ENCODE measurements around the gene OR51B4. TPM values are rescaled to one million over a fixed set of nuclear protein-coding genes. Genes with fewer than 3 reads are reported as not detected.
"Not testable (repeated sequence)": the region's sequence is repeated elsewhere in the genome, so short reads cannot be mapped to it uniquely, and the experiment has no call there.

The OR51B4 gene
- polyA plus RNA-seq, 4 donors = not detected

DNA sequence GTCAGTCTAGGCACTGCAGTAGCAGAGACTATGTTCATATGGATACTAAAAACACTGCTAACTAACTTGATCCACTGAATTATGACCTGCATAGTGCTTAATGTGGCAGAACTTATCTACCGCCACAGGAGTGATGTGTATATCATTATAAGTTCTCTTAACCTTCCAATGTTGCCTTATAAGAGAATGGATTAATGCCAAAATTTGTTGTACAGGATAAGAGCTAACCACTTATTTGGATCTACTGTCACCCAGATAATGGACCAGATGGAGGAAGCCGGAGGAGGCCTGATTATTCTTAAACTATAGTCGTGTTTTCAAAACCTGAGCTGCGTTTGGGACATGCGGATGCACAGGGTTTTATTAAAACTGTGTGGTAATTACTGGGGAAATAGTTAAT is 1.9 kb upstream of the OR51B4 start:
- Histone ChIP-seq H3K27ac (ENCODE audit: low read depth in 1 of 3, low read length in 2 of 3) (no peak overlapping the region), H3K4me1 (ENCODE audit: control insufficient read depth in 3 of 3, insufficient read depth in 2 of 3, low read depth in 1 of 3, low read length in 2 of 3) (no peaks in the 10 kb centered on the region), H3K27me3 (ENCODE audit: control insufficient read depth in 3 of 3, insufficient read depth in 3 of 3, low read length in 3 of 3) (no peaks in the 10 kb centered on the region), H3K9me3 (ENCODE audit: control insufficient read depth in 2 of 2, insufficient read depth in 1 of 2, low read depth in 1 of 2, low read length in 1 of 2) (no peaks in the 10 kb centered on the region), H3K36me3 (ENCODE audit: control insufficient read depth in 3 of 3, insufficient read depth in 2 of 3, low read depth in 1 of 3, low read length in 3 of 3) (no peaks in the 10 kb centered on the region), H3K4me3 (ENCODE audit: low read depth in 1 of 3, low read length in 3 of 3) (no peak overlapping the region)
- 75 to 86% (median 75%) methylated on average over 5 of the region's 5 CpGs for WGBS, 3 donors
- no peak for DNase-seq
- no peak for FAIRE-seq

- no peak for DNase-seq
- no peaks in the 10 kb centered on the region for H3K36me3 ChIP-seq (ENCODE audit: control insufficient read depth in 3 of 3, insufficient read depth in 2 of 3, low read depth in 1 of 3, low read length in 3 of 3)
- H3K4me1 ChIP-seq (ENCODE audit: control insufficient read depth in 3 of 3, insufficient read depth in 2 of 3, low read depth in 1 of 3, low read length in 2 of 3) = no peaks in the 10 kb centered on the region
- 38 to 60% (median 55%) methylated on average over 3 of the region's 3 CpGs for WGBS, 3 donors
- H3K9me3 ChIP-seq (ENCODE audit: control insufficient read depth in 2 of 2, insufficient read depth in 1 of 2, low read depth in 1 of 2, low read length in 1 of 2) = no peaks in the 10 kb centered on the region
- H3K27me3 ChIP-seq (ENCODE audit: control insufficient read depth in 3 of 3, insufficient read depth in 3 of 3, low read length in 3 of 3) = no peaks in the 10 kb centered on the region
- H3K4me3 ChIP-seq (ENCODE audit: low read depth in 1 of 3, low read length in 3 of 3) = no peak overlapping the region
- no peak overlapping the region for H3K27ac ChIP-seq (ENCODE audit: low read depth in 1 of 3, low read length in 2 of 3)
- no peak for FAIRE-seq
These were observed 1.5 kb downstream of the OR51B4 start for GRCh38 chr11:5300251-5300650.

DNA sequence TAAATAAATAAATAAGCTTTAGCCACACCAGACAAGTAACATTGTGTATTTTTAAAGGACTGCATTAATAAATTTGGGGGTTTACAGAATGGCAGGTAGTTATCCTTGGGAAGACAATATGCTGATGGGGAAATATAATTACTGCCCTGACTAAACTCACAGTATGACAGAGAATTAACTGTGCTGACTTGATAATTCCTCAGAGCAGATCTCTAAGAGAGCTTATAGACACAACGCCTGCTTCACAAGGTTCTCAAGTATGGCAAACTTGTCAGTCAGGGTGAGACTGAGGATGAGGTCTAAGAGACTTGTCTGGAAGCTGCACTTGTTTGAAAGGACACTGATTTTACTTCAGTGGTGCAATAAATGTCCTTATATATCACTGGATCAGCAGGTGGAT is 3.3 kb downstream of the OR51B4 start:
- Histone ChIP-seq H3K4me3 (ENCODE audit: low read depth in 1 of 3, low read length in 3 of 3) (no peak overlapping the region), H3K36me3 (ENCODE audit: control insufficient read depth in 3 of 3, insufficient read depth in 2 of 3, low read depth in 1 of 3, low read length in 3 of 3) (no peaks in the 10 kb centered on the region), H3K9me3 (ENCODE audit: control insufficient read depth in 2 of 2, insufficient read depth in 1 of 2, low read depth in 1 of 2, low read length in 1 of 2) (no peaks in the 10 kb centered on the region), H3K4me1 (ENCODE audit: control insufficient read depth in 3 of 3, insufficient read depth in 2 of 3, low read depth in 1 of 3, low read length in 2 of 3) (no peaks in the 10 kb centered on the region), H3K27me3 (ENCODE audit: control insufficient read depth in 3 of 3, insufficient read depth in 3 of 3, low read length in 3 of 3) (no peaks in the 10 kb centered on the region), H3K27ac (ENCODE audit: low read depth in 1 of 3, low read length in 2 of 3) (no peak overlapping the region)
- FAIRE-seq (no peak), DNase-seq (no peak)
- WGBS, 3 donors = 15 to 86% (median 62%) methylated on average over 1 of the region's 1 CpG

GRCh38 chr11:5297721-5298323 is 3.9 kb downstream of the OR51B4 start:
- Histone ChIP-seq H3K27me3 (ENCODE audit: control insufficient read depth in 3 of 3, insufficient read depth in 3 of 3, low read length in 3 of 3) (no peaks in the 10 kb centered on the region), H3K4me3 (ENCODE audit: low read depth in 1 of 3, low read length in 3 of 3) (no peak overlapping the region), H3K9me3 (ENCODE audit: control insufficient read depth in 2 of 2, insufficient read depth in 1 of 2, low read depth in 1 of 2, low read length in 1 of 2) (no peaks in the 10 kb centered on the region), H3K36me3 (ENCODE audit: control insufficient read depth in 3 of 3, insufficient read depth in 2 of 3, low read depth in 1 of 3, low read length in 3 of 3) (no peaks in the 10 kb centered on the region), H3K27ac (ENCODE audit: low read depth in 1 of 3, low read length in 2 of 3) (no peak overlapping the region), H3K4me1 (ENCODE audit: control insufficient read depth in 3 of 3, insufficient read depth in 2 of 3, low read depth in 1 of 3, low read length in 2 of 3) (no peaks in the 10 kb centered on the region)
- DNase-seq (no peak), FAIRE-seq (no peak)
- 37 to 68% (median 46%) methylated on average over 4 of the region's 4 CpGs for WGBS, 3 donors

- not testable (repeated sequence) for H3K4me1 ChIP-seq (ENCODE audit: control insufficient read depth in 3 of 3, insufficient read depth in 2 of 3, low read depth in 1 of 3, low read length in 2 of 3); FAIRE-seq; H3K27ac ChIP-seq (ENCODE audit: low read depth in 1 of 3, low read length in 2 of 3); DNase-seq; H3K4me3 ChIP-seq (ENCODE audit: low read depth in 1 of 3, low read length in 3 of 3); H3K36me3 ChIP-seq (ENCODE audit: control insufficient read depth in 3 of 3, insufficient read depth in 2 of 3, low read depth in 1 of 3, low read length in 3 of 3); H3K9me3 ChIP-seq (ENCODE audit: control insufficient read depth in 2 of 2, insufficient read depth in 1 of 2, low read depth in 1 of 2, low read length in 1 of 2); H3K27me3 ChIP-seq (ENCODE audit: control insufficient read depth in 3 of 3, insufficient read depth in 3 of 3, low read length in 3 of 3)
- WGBS, 3 donors = 92 to 96% (median 96%) methylated on average over 35 to 41 of the region's 41 CpGs
These were observed 7.3 kb downstream of the OR51B4 start for GRCh38 chr11:5294342-5294995.

GRCh38 chr11:5293028-5293427 is 8.7 kb downstream of the OR51B4 start:
- WGBS, 3 donors = 86 to 89% (median 87%) methylated on average over 8 of the region's 8 CpGs
- no peaks in the 10 kb centered on the region for H3K9me3 ChIP-seq (ENCODE audit: control insufficient read depth in 2 of 2, insufficient read depth in 1 of 2, low read depth in 1 of 2, low read length in 1 of 2)
- no peak overlapping the region for H3K4me3 ChIP-seq (ENCODE audit: low read depth in 1 of 3, low read length in 3 of 3)
- DNase-seq = no peak
- no peaks in the 10 kb centered on the region for H3K4me1 ChIP-seq (ENCODE audit: control insufficient read depth in 3 of 3, insufficient read depth in 2 of 3, low read depth in 1 of 3, low read length in 2 of 3)
- no peaks in the 10 kb centered on the region for H3K36me3 ChIP-seq (ENCODE audit: control insufficient read depth in 3 of 3, insufficient read depth in 2 of 3, low read depth in 1 of 3, low read length in 3 of 3)
- FAIRE-seq = no peak
- no peaks in the 10 kb centered on the region for H3K27me3 ChIP-seq (ENCODE audit: control insufficient read depth in 3 of 3, insufficient read depth in 3 of 3, low read length in 3 of 3)
- H3K27ac ChIP-seq (ENCODE audit: low read depth in 1 of 3, low read length in 2 of 3) = no peak overlapping the region

GRCh38 chr11:5291207-5291838 is 10.4 kb downstream of the OR51B4 start:
- no peak for FAIRE-seq
- Histone ChIP-seq H3K27ac (ENCODE audit: low read depth in 1 of 3, low read length in 2 of 3) (no peak overlapping the region), H3K4me3 (ENCODE audit: low read depth in 1 of 3, low read length in 3 of 3) (no peak overlapping the region), H3K4me1 (ENCODE audit: control insufficient read depth in 3 of 3, insufficient read depth in 2 of 3, low read depth in 1 of 3, low read length in 2 of 3) (no peaks in the 10 kb centered on the region), H3K9me3 (ENCODE audit: control insufficient read depth in 2 of 2, insufficient read depth in 1 of 2, low read depth in 1 of 2, low read length in 1 of 2) (no peaks in the 10 kb centered on the region), H3K27me3 (ENCODE audit: control insufficient read depth in 3 of 3, insufficient read depth in 3 of 3, low read length in 3 of 3) (no peaks in the 10 kb centered on the region), H3K36me3 (ENCODE audit: control insufficient read depth in 3 of 3, insufficient read depth in 2 of 3, low read depth in 1 of 3, low read length in 3 of 3) (no peaks in the 10 kb centered on the region)
- peak in 1 of 2 donors; percentile 12 for DNase-seq
- WGBS, 3 donors = 79% methylated on average over 1 of the region's 1 CpG

DNA sequence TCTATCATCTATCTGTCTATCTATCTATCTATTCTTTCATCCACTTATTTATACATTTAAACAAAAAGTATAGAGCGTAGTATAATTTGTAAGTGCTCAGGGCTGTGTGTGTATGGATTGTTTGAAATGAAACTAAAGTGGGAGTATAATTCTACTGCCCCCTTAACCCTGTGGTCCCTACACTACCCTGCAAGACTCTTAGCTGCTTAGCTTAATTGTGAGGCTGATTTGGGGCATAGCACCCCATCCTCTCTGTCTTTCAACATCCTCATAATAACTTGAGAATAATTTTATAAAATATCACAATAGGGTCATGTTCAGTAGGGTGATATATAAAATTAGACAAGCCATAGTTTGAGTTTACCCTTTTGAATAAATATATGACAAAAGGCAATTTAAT is 11.6 kb downstream of the OR51B4 start:
- Histone ChIP-seq H3K27ac (ENCODE audit: low read depth in 1 of 3, low read length in 2 of 3) (no peak overlapping the region), H3K27me3 (ENCODE audit: control insufficient read depth in 3 of 3, insufficient read depth in 3 of 3, low read length in 3 of 3) (no peaks in the 10 kb centered on the region), H3K9me3 (ENCODE audit: control insufficient read depth in 2 of 2, insufficient read depth in 1 of 2, low read depth in 1 of 2, low read length in 1 of 2) (no peaks in the 10 kb centered on the region), H3K4me1 (ENCODE audit: control insufficient read depth in 3 of 3, insufficient read depth in 2 of 3, low read depth in 1 of 3, low read length in 2 of 3) (no peaks in the 10 kb centered on the region), H3K4me3 (ENCODE audit: low read depth in 1 of 3, low read length in 3 of 3) (no peak overlapping the region), H3K36me3 (ENCODE audit: control insufficient read depth in 3 of 3, insufficient read depth in 2 of 3, low read depth in 1 of 3, low read length in 3 of 3) (no peaks in the 10 kb centered on the region)
- DNase-seq (no peak), FAIRE-seq (no peak)
- WGBS, 3 donors = 85 to 94% (median 91%) methylated on average over 1 of the region's 1 CpG
